IPS-NIHi11 (cell line): ENCODE measurements around the gene KIF1C.

Source experiments
- DNase-seq: peaks from one replicate; pipeline ENCODE4 v3.0.0; 2012; ENCODE audit warnings: mixed read lengths, low spot score

Gene KIF1C

DNA sequence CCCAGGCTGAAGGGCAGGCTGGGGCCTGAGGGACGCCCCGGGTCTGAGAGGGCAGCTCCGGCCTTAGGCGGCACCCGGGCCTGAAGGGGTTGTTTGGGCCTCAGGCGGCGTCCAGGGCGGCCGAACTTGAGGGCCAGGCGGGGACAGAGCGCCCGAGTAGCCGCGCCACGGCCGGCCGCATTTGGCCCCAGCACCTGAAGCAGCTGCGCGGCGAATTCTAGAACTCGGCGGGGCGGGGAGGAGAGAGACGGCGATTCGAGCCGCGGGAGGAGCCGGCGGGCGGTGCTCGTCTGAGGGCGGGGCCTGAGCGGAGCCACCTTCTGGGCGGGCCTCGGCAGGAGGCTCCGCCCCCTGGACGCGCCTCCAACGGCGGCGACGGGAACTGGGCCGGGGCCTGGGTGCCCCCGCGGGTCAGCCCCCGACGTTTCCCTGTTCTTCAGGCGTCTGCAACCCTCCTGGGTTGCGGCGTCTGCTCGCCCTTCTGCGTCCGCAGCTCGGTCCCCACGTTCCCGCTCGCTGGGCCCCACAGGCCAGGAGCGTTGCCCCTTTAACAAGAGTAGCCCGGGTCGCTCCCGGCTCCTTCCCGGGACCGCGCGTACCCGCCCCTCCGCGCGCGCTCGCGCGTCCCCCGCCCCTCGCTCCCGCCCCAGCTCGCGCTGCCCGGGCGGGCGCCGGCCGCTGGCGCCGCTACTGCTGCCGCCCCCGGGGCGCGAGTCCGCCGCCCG is at the start of gene KIF1C, which contains the start of gene INCA1:
TSS of gene KIF1C (plus strand) at position 649 of the 725 bp plus-strand sequence. CDS start 2,297 bp downstream, outside the sequence.
TSS of gene INCA1 (minus strand) at position 221 of the 725 bp plus-strand sequence. CDS start 3,085 bp downstream, outside the sequence.
- peak; percentile 99 for DNase-seq

DNA sequence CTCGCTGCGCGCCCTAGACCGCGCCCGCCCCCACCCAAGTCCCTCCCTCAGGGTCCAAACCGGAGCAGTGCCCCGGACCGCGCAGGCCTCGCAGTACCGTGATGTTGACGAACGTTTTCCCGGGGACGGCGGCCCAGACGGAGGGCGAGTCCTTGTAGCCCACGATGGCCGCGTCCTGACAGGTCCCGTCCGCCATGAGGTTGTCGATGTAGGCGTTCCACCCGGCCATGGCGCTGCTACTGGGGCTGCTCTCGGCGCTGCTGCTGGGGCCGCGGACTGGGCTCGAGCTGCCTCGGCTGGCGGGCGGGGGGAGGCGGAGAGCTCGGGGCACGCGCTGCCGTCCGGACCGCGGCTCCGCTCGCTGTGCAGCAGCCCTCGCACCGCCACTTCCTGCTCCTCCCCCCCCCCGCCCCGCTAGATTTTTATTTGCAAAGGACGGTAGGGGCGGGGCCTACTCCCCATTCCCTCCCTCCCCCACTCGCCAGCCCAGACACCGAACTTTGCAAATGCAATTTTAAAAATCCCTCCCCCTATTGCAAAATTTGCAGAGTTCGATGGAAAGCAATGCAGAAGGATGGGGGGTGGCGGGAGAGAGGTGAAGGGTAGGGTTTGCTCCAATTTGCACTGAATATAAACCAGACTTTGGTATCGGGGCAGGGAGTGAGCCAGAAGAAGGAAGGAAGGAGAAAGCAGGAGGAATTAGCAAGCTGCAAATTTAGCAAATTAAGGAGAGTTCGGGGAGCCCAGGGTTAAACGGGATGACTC is 49.4 kb upstream of the KIF1C start, which contains the start of gene PFN1:
TSS of gene PFN1 (minus strand) at position 365 of the 765 bp plus-strand sequence. CDS start at position 229, 136 bp downstream.
- peak; percentile 82 for DNase-seq

DNA sequence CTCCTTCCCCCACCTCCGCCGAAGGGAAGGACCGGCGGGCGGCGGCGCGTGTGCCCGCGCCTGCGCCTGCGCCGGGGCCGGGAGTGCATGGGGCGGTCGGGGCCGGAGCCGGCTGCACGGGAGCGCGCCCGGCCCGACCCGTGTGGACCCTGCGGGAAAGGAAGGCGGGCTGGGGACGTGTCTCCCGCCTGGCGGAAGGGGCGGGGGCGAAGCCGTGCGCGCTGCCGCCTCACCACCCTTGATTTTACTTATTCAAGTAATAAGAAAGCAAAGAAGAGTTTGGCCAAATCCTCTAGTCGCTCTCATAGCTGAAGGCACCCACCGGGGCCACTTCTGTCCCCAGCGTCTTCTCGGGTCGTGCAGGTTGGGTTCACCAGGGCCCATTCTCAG is 48.8 kb upstream of the KIF1C start:
- peak; percentile 92 for DNase-seq

DNA sequence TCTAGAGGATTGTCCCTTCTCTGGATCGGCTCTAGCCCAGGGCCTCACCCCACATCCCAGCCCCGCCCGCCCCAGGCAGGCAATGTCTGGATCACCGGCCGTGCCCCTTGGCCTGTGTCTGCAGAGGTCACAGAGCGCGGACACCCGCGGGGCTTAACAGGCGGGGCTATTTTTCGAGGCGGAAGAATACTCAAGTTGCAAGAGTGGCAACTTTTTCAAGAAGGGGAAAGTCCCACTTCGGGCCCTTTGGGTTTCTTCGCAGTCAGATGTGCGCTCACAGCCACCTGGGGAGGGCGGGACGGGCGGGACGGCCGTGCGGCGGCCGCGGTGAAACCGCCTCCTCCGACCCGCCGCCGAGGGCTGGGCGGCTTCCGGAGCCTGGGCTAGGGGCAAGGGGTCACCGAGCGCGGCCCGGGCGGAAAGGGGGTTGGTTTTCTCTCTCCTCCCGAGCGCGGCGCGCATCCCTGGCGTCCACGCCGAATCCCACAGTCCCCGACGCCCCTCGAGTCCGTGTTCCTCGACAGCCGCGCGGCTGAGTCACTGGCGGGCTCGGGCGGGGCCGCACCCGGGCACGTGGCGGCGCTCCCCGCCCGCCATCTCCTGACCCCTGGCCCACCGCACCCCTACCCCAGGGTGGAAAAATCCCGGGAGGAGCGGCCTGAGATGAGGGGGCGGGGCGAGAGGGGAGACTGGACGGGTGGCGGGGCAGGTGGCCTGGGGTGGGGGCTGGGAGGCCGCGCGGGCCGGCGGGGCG is 48.3 kb upstream of the KIF1C start:
- peak; percentile 56 for DNase-seq

DNA sequence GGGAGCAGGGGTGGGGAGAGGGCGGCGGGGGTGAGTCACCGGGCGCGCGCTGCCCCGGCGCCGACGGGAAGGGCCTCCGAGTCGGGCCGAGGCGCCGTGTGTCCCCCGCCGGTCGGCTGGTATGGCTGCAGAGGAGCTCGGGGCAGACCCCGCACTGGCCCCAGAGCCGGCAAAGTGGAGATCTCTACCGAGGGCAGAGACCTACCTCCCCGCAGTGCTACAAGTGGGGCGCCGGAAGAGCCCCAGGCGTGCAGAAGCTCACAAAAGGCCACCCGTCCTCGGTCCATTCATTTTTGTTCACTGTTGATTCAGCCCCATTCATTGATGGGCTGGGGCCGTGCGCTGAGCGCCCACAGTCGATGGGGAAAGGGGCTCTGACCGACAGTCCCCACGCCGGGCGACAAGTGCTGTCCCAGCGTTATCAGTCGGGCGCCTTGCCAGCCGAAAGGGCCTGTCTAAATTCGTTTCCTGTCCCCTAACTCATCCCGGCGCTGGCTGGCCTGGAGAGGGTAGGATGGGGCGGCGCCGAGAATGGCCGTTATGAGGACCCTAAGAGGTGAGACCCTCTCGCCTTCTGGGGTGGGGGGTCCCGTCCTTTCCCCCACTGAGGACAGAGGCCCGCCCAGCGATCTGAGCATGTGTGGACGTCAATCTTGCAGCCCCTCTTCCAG is 47.5 kb upstream of the KIF1C start:
- peak; percentile 83 for DNase-seq

DNA sequence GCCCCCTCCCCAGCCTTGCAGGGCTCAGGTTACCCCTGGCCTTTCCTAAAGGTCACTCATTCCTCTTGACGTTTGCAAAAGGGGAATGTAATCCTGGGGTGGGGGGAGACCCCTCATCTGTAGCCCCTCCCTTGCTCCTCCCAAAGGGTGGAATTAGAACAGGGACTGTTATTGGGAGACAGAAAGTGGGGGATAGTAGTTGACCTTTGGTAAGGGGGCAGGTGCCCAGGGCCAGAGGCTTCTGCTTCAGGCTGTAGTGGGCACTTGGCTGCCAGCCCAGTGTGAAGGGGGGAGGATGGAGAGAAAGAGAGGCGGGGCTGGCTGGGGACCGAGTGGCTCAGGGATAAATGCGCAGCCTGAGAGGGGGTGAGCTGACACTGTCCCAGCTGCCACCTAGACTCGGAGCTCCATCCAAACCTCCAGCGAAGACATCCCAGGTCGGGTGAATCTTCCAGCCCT is 47.0 kb upstream of the KIF1C start, which contains the start of gene ENO3:
TSS of gene ENO3 (plus strand) at position 374 of the 459 bp plus-strand sequence. CDS start 711 bp downstream, outside the sequence.
- no peak for DNase-seq

GRCh38 chr17:4951486-4951885 is 46.3 kb upstream of the KIF1C start:
- DNase-seq: no peak

DNA sequence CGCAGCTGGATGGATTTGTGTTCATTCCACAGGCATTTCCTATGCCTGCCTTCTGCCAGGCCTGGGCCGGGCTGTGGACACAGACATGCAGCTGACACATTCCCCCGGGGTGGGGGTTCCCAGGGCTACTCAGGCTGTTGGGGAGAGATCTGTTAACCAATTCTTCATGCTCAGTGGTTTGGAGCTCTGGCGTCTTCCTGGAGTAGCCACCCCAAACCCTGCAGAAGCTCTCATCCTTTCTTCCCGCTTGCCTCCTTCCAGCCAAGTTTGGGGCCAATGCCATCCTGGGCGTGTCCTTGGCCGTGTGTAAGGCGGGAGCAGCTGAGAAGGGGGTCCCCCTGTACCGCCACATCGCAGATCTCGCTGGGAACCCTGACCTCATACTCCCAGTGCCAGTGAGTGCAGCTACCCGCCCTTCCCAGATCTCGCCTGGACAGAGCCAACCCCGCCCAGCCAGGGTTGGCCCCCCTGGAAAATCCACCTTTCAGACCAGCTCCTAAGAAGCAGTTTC is 44.2 kb upstream of the KIF1C start:
- DNase-seq: no peak

GRCh38 chr17:4955091-4955490 is 42.7 kb upstream of the KIF1C start:
- no peak for DNase-seq

- DNase-seq: no peak
Observed at GRCh38 chr17:4956493-4957061, 41.2 kb upstream of the KIF1C start.

- no peak for DNase-seq
Observed at GRCh38 chr17:4958102-4958501, 39.6 kb upstream of the KIF1C start.

GRCh38 chr17:4959261-4959965 is 38.3 kb upstream of the KIF1C start:
- DNase-seq: no peak

- no peak for DNase-seq
Observed at GRCh38 chr17:4960279-4960922, 37.3 kb upstream of the KIF1C start.

- DNase-seq: no peak
Observed at GRCh38 chr17:4965311-4965986, 32.3 kb upstream of the KIF1C start.

DNA sequence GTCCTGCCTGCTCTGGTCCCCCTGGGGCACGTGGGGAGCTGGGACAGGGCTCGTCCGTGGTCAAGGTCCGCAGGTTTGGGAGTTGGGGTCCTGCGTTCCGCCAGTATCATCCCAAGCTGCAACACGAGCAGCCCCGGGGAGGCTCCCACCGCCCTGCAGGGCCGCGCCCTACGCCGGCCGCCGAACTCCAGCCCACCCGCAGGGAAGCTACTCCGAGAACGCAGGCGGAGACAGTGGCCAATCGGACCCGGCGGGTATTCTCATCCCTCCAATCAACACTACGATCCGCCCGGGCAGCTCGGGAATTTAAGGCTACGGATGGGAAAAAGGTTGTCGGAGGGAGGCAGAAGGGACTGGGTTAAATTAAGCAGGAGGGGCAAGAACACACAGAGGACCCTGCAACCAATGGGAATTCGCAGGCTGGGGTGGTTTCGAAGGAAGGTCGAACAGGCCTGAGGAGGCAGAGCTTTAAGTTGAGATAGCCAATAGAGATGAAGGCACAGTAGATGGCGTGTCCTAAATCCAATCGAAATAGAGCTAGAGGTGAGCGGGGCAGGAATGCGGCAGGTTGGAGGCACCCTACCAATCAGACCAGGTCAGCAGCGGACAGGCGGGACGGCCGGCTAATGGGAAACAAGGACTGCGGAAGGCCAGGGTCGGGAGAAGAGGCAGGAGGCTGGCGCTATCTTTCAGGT is 30.8 kb upstream of the KIF1C start:
- DNase-seq: peak; percentile 94

- DNase-seq: peak; percentile 95
Observed at GRCh38 chr17:4967539-4968485, 29.9 kb upstream of the KIF1C start, which contains the start of gene SPAG7. TSS of gene SPAG7 (minus strand) at chr17:4967817. CDS start at chr17:4967804, 13 bp downstream.

GRCh38 chr17:4968486-4969046 is 29.2 kb upstream of the KIF1C start:
- peak; percentile 45 for DNase-seq
